WTC11 (cell line): Measurements from ENCODE around the gene ZDHHC4. TPM values are rescaled to one million over a fixed set of nuclear protein-coding genes. Genes with fewer than 3 reads are reported as not detected.

Experiments used
- ATAC-seq: fragments of 200-7000 bp; cut with Tn5 transposase; 2 replicates; pipeline ENCODE4 v1.10.0; 2021; ENCODE audit warnings: mild to moderate bottlenecking, moderate library complexity
- CTCF ChIA-PET: fragments of 300-600 bp; sonication (Branson Sonifier 250); formaldehyde crosslinking; loops from one replicate; lab custom pipeline; 2021; ENCODE audit warnings: antibody characterized with exemption; lab: Charles Lee
- POLR2A ChIA-PET: fragments of 350-600 bp; sonication (Branson Sonifier 250); formaldehyde crosslinking; loops from one replicate; lab custom pipeline; 2021; ENCODE audit warnings: antibody characterized with exemption; lab: Charles Lee
- DNase-seq: peaks from one replicate; pipeline ENCODE4 v3.0.0; 2021; ENCODE audit warnings: low spot score
- H3K27ac Mint-ChIP-seq: 2 replicates; pipeline ENCODE4 v1.8.0; 2021; ENCODE audit warnings: mixed read lengths
- H3K27me3 Mint-ChIP-seq: 2 replicates; pipeline ENCODE4 v1.8.0; 2021; ENCODE audit warnings: low read depth, mild to moderate bottlenecking, moderate library complexity, mixed read lengths
- H3K36me3 Mint-ChIP-seq: 2 replicates; pipeline ENCODE4 v1.8.0; 2021; ENCODE audit warnings: mixed read lengths
- H3K4me1 Mint-ChIP-seq: 2 replicates; pipeline ENCODE4 v1.8.0; 2022; ENCODE audit warnings: mixed read lengths
- H3K4me3 Mint-ChIP-seq: 2 replicates; pipeline ENCODE4 v1.8.0; 2021; ENCODE audit warnings: mild to moderate bottlenecking, moderate library complexity, mixed read lengths
- H3K9me3 Mint-ChIP-seq: 2 replicates; pipeline ENCODE4 v1.8.0; 2021; ENCODE audit warnings: mixed read lengths
- ARID4B ChIP-seq: sonication (generic); formaldehyde crosslinking; IDR thresholded peaks from 2 replicates; pipeline ENCODE4 v1.8.0; 2023; ENCODE audit warnings: missing genetic modification reagents, mild to moderate bottlenecking, borderline replicate concordance
- CBFB ChIP-seq: sonication (generic); formaldehyde crosslinking; IDR thresholded peaks from 2 replicates; pipeline ENCODE4 v1.8.1; 2022; ENCODE audit warnings: mild to moderate bottlenecking, low read depth, missing genetic modification reagents
- HMGXB4 ChIP-seq: sonication (generic); formaldehyde crosslinking; IDR thresholded peaks from 2 replicates; pipeline ENCODE4 v1.8.1; 2023; ENCODE audit warnings: mild to moderate bottlenecking, moderate library complexity, missing genetic modification reagents
- IRF1 ChIP-seq: sonication (generic); formaldehyde crosslinking; IDR thresholded peaks from 2 replicates; pipeline ENCODE4 v1.8.0; 2023; ENCODE audit warnings: missing genetic modification reagents
- NFATC4 ChIP-seq: fragments of 250-450 bp; sonication (Bioruptor Pico); IDR thresholded peaks from 2 replicates; pipeline ENCODE4 v1.9.0; 2021; ENCODE audit warnings: mild to moderate bottlenecking
- NR3C1 ChIP-seq: sonication (generic); formaldehyde crosslinking; conservative IDR thresholded peaks from 2 replicates; pipeline ENCODE4 v1.8.1; 2023; ENCODE audit warnings: low read depth, mild to moderate bottlenecking, missing genetic modification reagents
- OVOL2 ChIP-seq: fragments of 250-450 bp; sonication (Bioruptor Pico); IDR thresholded peaks from 2 replicates; pipeline ENCODE4 v1.9.0; 2021; ENCODE audit warnings: mild to moderate bottlenecking, borderline replicate concordance
- RELA ChIP-seq: sonication (generic); formaldehyde crosslinking; IDR thresholded peaks from 2 replicates; pipeline ENCODE4 v1.8.1; 2022; ENCODE audit warnings: missing genetic modification reagents, mild to moderate bottlenecking, borderline replicate concordance
- SOX15 ChIP-seq: fragments of 250-450 bp; sonication (Bioruptor Pico); IDR thresholded peaks from 2 replicates; pipeline ENCODE4 v1.9.0; 2021; ENCODE audit warnings: mild to moderate bottlenecking
- TEAD4 ChIP-seq: sonication (generic); formaldehyde crosslinking; IDR thresholded peaks from 2 replicates; pipeline ENCODE4 v1.8.0; 2022; ENCODE audit warnings: mild to moderate bottlenecking, missing genetic modification reagents
- ZMAT4 ChIP-seq: fragments of 250-450 bp; sonication (Bioruptor Pico); IDR thresholded peaks from 2 replicates; pipeline ENCODE4 v1.9.0; 2021; ENCODE audit warnings: mild to moderate bottlenecking
- ZNF121 ChIP-seq: sonication (generic); formaldehyde crosslinking; IDR thresholded peaks from 2 replicates; pipeline ENCODE4 v1.8.0; 2023; ENCODE audit warnings: missing genetic modification reagents
- ZNF138 ChIP-seq: sonication (generic); formaldehyde crosslinking; conservative IDR thresholded peaks from 2 replicates; pipeline ENCODE4 v1.8.1; 2022; ENCODE audit warnings: mild to moderate bottlenecking, moderate library complexity, missing genetic modification reagents
- ZNF281 ChIP-seq: sonication (generic); formaldehyde crosslinking; IDR thresholded peaks from 2 replicates; pipeline ENCODE4 v1.8.0; 2023; ENCODE audit warnings: mild to moderate bottlenecking, missing genetic modification reagents
- ZNF423 ChIP-seq: fragments of 250-450 bp; sonication (Bioruptor Pico); IDR thresholded peaks from 2 replicates; pipeline ENCODE4 v2.1.2; 2022; ENCODE audit warnings: mild to moderate bottlenecking, moderate library complexity
- ZNF425 ChIP-seq: fragments of 250-450 bp; sonication (Bioruptor Pico); conservative IDR thresholded peaks from 2 replicates; pipeline ENCODE4 v1.9.0; 2021; ENCODE audit warnings: mild to moderate bottlenecking
- ZNF532 ChIP-seq: fragments of 250-450 bp; sonication (Bioruptor Pico); IDR thresholded peaks from 2 replicates; pipeline ENCODE4 v1.9.0; 2021; ENCODE audit warnings: mild to moderate bottlenecking, borderline replicate concordance
- ZNF671 ChIP-seq: fragments of 250-450 bp; sonication (Bioruptor Pico); IDR thresholded peaks from 2 replicates; pipeline ENCODE4 v1.8.0; 2021; ENCODE audit warnings: mild to moderate bottlenecking
- total RNA-seq: library from RNA; stranded (reverse); gene quantifications from 3 replicates; pipeline ENCODE4 v1.2.3, GENCODE V29; 2021

The ZDHHC4 gene
- total RNA-seq, 1 experiment from 2014 or later = 37.7 TPM

- TF ChIP-seq ARID4B (CRISPR knock-in tag) (no peak), ZNF423 (CRISPR knock-in tag) (no peak), ZNF671 (CRISPR knock-in tag) (no peak), ZNF532 (CRISPR knock-in tag) (no peak), ZNF121 (CRISPR knock-in tag) (no peak), ZMAT4 (no peak)
- TF ChIP-seq, all 79 proteins: peak for 0
Measured at GRCh38 chr7:6607651-6608051, 30.4 kb downstream of the ZDHHC4 start (continued).

- POLR2A ChIA-PET = no interaction called here
- Mint-ChIP-seq H3K27me3 (no peaks in the 10 kb centered on the region), H3K36me3 (peaks cover 7% of the 10 kb centered on the region), H3K4me3 (no peak overlapping the region), H3K27ac (no peak overlapping the region), H3K9me3 (no peaks in the 10 kb centered on the region), H3K4me1 (no peaks in the 10 kb centered on the region)
- DNase-seq (no peak), ATAC-seq (no peak)
- CTCF ChIA-PET = interaction anchor here (1.8 kb wide), 1 partner anchor 18 kb away, joined by 5 read pairs; the partner anchor contains the start of gene INTS15
- TF ChIP-seq ZNF281 (CRISPR knock-in tag) = no peak
- no peak for TF ChIP-seq HMGXB4 (CRISPR knock-in tag)
- TF ChIP-seq RELA = no peak
- TF ChIP-seq NR3C1 (CRISPR knock-in tag) = no peak
- no peak for TF ChIP-seq TEAD4 (CRISPR knock-in tag)
- TF ChIP-seq ZNF425 (CRISPR knock-in tag) = no peak
- TF ChIP-seq NFATC4 (CRISPR knock-in tag) = no peak
- no peak for TF ChIP-seq ZNF138 (CRISPR knock-in tag)
- no peak for TF ChIP-seq IRF1 (CRISPR knock-in tag)
- no peak for TF ChIP-seq OVOL2 (CRISPR knock-in tag)
- no peak for TF ChIP-seq CBFB (CRISPR knock-in tag)
- no peak for TF ChIP-seq SOX15 (CRISPR knock-in tag)
Measured at GRCh38 chr7:6608081-6608480, 30.8 kb downstream of the ZDHHC4 start.
